ENCODE results near the gene HSPB8.
A peak's percentile ranks its signal among the peaks of the same experiment; 100 is the strongest.
"Not testable (repeated sequence)": the region's sequence is repeated elsewhere in the genome, so short reads cannot be mapped to it uniquely, and the experiment has no call there.

HSPB8 gene

DNA sequence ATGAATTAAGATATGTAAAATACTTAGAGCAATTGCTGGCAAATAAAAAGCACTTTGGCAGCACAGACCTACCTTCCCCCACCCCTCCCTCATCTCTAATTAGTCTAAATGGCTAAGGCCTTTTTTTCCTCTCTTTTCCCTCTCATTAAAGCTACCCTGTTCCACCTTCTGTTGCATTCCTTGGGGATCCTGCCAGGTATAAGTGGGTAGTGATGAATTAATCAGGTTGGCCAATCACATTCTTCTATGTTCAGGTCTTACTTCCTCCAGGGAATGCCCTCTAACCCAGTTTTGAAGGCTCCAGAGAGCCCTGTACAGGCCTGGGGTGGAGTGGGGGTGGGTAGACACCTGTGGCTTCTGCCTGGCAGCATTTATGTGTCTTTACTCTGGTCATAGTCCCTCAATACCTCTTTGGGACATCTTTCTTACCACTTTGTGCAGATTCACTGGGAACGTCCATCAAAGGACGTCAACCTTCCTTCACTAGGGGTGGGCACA lies 28.4 kb downstream of the HSPB8 start:
- no peak for DNase-seq

DNA sequence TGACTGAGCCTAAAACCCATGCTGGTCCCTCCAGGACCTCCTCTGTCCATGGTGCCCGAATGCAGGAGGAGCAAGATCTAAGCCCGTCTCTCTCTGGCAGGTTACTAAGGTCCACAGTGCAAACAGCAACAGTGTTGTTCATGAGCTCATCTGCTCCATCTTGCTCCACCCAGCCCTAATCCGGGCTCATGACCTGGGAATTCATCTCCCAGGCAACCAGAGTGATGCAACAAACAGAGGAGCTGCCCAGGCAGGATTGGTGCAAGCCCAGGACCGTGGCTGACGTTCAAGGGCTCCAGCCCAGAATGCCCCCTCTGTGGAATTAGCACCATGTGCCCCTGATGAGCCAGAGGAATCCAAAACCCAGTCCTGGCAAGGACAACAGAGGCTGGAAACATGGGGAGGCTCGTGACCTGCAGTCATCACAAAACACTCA lies 29.9 kb downstream of the HSPB8 start:
- DNase-seq: peak; percentile 39

DNA sequence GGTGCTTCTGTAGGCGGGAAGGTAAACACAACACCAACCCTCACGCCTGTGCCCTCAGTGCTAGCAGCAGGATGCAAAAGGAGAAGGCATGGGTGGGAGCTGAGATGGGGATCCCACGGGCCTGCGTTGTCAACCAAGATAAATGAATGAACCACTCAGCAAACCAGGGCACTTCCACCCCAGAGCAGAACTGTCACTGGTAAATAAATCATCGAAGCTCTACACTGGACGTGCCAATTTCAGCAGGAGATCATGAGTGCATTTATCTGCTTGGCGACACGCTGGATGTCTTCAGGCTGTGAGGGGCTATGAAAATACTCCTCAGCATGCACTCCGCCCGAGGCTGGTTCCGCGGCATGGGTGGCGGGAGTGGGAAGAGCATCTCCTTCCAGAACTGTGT lies 33.2 kb downstream of the HSPB8 start:
- DNase-seq: no peak

DNA sequence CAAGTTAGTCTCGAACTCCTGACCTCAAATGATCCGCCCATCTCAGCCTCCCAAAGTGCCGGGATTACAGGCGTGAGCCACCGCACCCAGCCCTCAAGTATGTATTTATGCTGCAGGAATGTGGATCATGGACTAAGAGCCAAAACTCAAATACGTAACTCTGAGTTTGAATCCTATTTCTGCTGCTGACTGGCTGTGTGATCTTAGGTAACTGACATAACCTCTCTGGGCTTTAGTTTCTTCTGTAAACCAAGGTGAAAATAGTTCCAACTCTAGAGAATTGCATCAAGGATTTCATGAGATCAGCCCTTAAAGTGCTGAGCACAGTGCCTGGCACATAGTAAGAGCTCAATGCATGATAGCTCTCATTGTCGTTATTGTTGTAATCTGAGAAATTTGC lies 37.4 kb downstream of the HSPB8 start:
- no peak for DNase-seq

DNA sequence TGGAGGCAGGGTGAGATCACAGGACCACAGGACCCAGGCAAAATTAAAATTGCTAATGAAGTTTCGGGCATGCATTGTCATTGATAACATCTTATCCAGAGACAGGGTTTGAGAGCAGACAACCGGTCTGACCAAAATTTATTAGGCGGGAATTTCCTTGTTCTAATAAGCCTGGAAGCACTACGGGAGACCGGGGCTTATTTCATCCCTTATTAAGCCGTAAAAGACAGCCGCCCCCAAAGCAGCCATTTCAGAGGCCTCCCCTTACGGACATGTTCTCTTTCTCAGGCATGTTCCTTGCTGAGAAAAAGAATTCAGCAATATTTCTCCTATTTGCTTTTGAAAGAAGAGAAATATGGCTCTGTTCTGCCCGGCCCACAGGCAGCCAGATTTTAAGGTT lies 40.1 kb downstream of the HSPB8 start:
- not testable (repeated sequence) for DNase-seq

DNA sequence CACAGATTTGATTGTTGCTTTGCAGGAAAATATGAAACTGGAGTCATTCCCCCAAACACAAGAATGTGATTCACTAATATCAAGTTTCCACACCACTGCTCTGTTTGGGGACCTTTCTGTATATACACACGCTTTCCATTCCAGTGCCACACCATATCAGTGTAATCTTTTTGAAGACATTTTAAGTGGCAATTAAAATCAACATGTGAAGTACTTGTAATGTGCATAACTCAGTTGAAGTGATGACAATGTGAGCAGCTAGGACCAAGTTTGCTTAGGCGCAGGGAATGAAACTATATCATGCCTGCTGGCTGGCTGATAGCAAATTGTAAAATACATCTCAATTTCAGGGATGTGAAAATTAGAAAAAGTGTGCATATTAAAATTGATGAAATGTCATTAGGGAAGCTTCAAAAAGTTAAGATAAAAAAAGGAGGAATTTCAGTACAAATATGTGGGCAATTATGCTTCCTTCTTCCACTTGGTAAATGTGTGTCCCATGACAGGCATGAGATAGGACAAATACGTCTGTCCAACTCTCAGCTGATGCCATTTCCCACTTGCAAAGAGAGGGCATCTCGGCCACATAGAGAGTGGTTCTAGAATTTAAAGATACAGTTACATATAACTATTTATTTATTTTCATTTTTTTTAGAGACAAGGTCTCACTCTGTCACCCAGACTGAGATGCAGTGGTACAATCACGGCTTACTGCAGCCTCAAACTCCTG lies 43.7 kb downstream of the HSPB8 start:
- DNase-seq: peak; percentile 57

DNA sequence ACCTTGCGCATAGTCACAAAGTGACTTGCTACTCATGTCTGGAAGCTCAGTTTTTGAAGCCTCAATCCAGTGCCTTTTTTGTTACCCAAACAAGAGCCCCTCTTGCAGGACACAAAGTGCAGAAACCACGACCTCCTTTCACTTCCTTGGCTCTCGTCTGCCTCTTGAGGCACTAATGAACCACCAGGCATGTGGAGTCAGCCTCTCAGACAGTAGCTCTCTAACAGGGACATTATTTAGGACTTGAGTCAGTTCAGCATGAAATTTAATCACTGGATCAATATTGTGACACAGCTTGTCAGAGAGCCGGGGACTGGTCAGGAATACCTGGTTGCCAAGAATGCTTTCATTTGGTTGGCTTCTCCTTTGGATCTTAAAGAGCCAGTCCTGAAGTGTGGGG lies 46.7 kb downstream of the HSPB8 start:
- DNase-seq: peak; percentile 91

DNA sequence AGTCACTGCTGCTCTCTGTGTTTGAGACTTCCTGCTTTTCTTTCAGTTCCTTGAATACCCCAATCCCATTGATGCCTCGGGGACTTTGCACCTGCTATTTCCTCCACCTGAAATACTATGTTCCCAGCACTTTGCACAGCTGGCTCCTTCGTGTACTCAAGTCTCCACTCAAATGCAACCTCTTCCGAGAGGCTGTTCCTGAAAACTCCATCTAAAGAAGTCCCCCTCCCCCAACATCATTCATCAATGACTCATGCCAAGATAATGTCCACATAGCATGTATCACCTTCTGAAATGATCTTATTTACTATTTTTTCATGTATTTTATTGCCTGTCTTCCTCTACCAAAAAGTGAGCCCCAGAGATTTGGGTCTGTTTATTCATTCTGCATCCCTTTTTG lies 48.6 kb downstream of the HSPB8 start:
- DNase-seq: no peak

DNA sequence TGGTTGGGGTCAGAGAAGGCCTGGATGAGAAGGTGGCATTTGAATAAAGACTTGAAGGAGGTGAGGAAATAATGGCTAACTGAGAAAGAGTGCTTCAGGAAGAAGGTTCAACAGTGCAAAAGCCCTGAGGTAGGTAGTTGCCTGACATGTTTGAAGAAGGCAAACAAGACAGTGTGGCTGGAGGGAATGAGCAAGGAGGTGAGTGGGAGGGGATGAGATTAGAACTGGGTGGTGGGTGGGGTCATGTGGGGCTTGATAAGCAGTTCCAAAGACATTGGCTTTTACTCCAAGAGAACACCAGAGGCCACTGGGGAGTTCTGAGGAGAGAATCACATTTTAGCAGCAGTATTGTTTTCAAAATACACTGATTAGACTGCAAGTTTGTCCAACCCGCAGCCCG lies 50.5 kb downstream of the HSPB8 start:
- DNase-seq: no peak

DNA sequence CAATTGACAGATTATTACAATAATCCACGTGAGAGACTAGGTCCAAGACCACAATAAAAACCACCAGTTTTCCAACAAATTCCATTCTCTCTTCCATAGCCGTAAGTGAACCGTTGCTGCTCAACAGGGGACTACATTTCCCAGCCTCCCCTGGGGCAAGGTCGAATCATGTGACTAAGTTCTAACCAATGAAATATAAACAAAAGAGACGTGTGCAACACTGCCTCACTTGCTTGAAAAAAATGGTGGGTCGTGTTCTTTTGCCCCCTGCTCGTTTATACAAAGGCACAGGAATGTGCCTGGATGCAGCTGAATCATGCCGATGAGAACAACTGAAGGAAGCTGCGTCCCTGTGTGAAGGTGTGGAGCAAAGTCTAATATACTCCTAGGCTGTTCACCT lies 51.1 kb downstream of the HSPB8 start:
- DNase-seq: peak; percentile 66

DNA sequence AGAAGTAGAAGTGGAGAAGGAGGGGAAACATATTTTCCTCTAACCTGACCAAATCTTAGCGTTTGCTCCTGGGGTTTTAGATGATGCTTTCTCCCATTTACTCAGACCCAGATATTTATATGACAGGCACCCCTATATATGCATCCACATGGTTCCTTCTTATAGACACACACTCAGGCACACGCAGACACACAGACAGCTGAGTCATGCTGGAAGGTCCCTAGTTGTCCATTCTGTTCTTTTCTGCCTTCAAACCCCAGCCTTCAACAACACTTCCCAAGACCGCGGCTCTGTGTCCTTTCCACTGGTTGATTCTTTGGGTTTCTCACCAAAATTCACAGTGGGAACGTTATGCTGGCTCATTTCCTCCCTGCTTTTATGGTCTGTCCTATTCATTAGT lies 52.1 kb downstream of the HSPB8 start:
- no peak for DNase-seq

DNA sequence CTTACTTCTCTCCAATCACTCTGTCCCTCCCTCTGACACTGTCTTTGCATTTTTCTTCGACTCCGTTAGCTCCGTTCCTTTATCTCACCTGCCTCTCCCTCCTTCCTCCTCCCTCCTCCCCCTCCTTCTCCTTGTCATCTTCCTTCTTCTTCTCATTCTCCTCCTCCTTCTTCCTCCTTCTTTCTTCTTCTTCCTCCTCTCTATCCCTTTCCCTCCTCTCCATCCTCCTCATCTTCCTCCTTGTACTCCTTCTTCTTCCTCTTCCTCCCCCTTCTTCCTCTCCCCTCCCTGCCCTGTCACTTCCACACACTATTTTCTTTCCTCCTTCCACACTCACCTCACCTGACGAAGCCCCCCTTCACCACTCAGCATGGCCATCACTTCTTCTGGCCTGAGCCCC lies 53.0 kb downstream of the HSPB8 start:
- no peak for DNase-seq

DNA sequence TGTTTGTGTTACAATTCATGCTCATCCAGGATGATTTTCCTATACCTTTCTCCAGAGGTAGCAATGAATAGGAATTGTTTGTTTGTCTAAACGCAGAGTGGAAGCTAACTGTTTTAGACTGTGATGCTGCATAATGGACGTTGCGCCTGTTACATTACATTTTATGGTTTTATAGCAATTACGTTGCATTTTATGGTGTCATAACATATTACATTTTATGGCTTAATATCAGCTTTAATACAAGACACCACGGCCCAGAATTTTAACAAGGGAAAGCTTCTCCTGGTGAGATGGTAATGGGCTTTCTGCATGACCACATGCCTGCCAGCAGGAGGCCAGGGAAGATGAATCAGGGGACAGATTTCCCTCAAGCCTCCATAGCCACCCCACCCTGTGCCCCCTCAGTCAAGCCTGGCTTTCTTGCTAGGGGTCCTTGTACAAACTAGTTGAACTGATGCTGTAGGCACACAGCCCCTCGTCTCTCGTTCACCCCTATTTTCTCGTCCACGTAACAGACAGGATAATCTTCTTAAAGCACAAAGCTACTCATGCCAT lies 56.5 kb downstream of the HSPB8 start:
- no peak for DNase-seq

DNA sequence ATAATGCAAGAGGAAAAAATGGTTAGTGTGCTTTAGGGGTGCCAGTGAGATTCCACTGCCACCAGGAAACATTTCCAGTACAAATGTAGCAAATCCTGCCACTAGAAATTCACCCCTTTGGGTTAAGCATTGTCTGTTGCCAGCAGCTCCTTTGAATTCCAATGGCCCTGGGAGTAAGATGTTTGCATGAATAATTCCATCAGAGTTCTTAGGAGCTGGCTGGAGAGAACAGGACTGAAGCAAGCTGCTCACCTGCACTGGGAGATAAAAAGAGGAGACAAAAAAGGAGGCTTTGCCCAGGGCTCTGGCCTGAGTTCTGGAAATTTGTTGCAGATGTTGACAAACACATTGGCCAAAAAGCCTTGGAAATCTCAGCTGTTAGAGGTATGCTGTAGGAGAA lies 57.6 kb downstream of the HSPB8 start:
- no peak for DNase-seq

DNA sequence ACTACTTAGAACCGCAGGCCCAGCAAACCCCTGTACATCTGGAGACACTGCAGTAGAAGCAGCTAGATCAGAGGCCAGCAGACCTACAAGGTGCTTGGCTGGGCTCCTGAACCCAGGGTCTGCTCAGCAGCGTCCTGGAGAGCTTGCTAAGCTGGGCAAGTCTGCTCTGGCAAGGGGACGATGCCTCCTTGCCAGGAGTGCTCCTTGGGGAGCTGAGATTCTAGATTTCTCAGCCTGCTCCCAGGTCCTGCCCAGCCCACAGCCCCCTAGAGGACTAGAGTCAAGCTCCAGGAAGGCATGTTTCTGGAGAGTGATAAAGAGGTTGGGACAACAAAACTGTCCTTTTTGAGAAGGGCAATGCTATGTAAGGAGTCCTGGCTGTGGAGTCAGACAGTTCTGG lies 60.3 kb downstream of the HSPB8 start:
- DNase-seq: no peak

DNA sequence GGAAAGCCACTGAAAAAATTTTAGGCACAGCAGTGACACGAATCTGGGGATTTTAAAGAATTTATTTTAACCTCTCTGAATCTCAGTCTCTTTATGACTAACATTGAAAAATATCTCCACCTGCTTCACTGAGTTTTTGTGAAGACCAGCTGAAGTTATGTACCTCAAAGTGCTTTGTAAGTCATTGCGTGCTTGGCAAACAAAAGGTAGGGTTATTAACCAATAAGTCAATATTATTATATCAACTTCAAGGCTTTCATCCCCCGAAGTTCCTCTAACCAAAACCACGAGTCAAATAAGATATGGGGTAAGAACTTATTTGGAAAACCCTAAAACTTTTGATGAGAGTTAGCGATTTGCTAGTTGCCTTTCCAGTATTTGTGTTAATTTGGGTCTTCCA lies 62.3 kb downstream of the HSPB8 start:
- DNase-seq: no peak

DNA sequence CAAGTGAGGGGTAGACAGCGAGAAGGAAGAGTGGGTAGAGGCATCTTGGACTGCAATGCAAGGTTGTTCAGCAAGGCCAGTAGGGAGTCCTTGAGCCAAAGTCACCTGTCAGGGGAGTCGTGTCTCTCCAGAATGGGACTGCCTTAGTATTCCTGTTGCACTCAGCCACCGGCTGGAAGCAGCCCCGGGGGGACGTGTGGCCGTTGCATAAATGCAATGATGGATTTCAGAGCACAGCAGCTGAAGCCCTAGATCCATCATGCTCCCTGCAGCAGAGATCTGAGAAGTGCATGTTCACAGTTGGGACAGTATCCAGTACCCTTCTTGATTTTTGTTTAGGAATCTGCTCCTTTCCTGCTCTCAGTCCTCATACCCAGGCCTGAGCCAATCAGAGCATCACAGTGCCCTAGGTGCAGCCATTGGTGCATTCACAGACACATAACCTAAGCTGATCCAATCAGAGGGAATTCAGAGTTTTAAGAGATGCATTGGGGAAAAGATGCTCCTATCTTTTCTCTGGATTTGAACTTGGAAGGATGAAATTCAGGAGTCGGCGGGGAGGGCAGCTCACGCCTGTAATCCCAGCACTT lies 62.9 kb downstream of the HSPB8 start:
- no peak for DNase-seq

Data from NCI-H2029 treated with DMSO at 0.1 percent for 48 hours (cell line).